Measurements from ENCODE around the gene GOLGA8B. TPM values are rescaled to one million over a fixed set of nuclear protein-coding genes. Genes with fewer than 3 reads are reported as not detected.

The GOLGA8B gene
- total RNA-seq, 4 donors from 2014 or later, result 3.4 to 105 (median 33.7) TPM

- Histone ChIP-seq H3K9me3 (no peaks in the 10 kb centered on the region), H3K4me3 (no peak overlapping the region), H3K27me3 (peaks cover 0 to 26% (median 0%) of the 10 kb centered on the region in 4 donors), H3K27ac (no peak overlapping the region), H3K36me3 (no peaks in the 10 kb centered on the region), H3K4me1 (no peaks in the 10 kb centered on the region)
- DNase-seq, result no peak
- TF ChIP-seq CTCF (IDR thresholded peaks at IDR 0.05), result no peak
- intact Hi-C loops (cut with DNase I), result no loop called here
- WGBS, 2 donors, result 20 to 35% methylated on average over 2 of the region's 2 CpGs
These were observed 37.4 kb upstream of the GOLGA8B start for GRCh38 chr15:34620814-34621213.

GRCh38 chr15:34620142-34620541 lies 36.7 kb upstream of the GOLGA8B start:
- DNase-seq, result no peak
- no peaks in the 10 kb centered on the region for H3K36me3 ChIP-seq
- H3K27me3 ChIP-seq, result peaks cover 0 to 26% (median 0%) of the 10 kb centered on the region in 4 donors
- no peak overlapping the region for H3K27ac ChIP-seq
- H3K9me3 ChIP-seq, result no peaks in the 10 kb centered on the region
- no peaks in the 10 kb centered on the region for H3K4me1 ChIP-seq
- H3K4me3 ChIP-seq, result no peak overlapping the region
- no peak for TF ChIP-seq CTCF (IDR thresholded peaks at IDR 0.05)
- no peak for TF ChIP-seq POLR2A (IDR thresholded peaks at IDR 0.05)
- intact Hi-C loops (cut with DNase I), result no loop called here
- 0% methylated on average over 1 of the region's 1 CpG for WGBS, 2 donors

- 90 to 94% methylated on average over 6 of the region's 7 CpGs for WGBS, 2 donors
- H3K27ac ChIP-seq, result no peak overlapping the region
- H3K9me3 ChIP-seq, result no peaks in the 10 kb centered on the region
- no peak overlapping the region for H3K4me3 ChIP-seq
- no peak for DNase-seq
- H3K4me1 ChIP-seq, result no peaks in the 10 kb centered on the region
- no peaks in the 10 kb centered on the region for H3K36me3 ChIP-seq
- intact Hi-C loops (cut with DNase I), result no loop called here
- TF ChIP-seq POLR2A (IDR thresholded peaks at IDR 0.05), result no peak
- TF ChIP-seq CTCF (IDR thresholded peaks at IDR 0.05), result no peak
- H3K27me3 ChIP-seq, result peaks cover 0 to 26% (median 0%) of the 10 kb centered on the region in 4 donors
These were observed 35.7 kb upstream of the GOLGA8B start for GRCh38 chr15:34619151-34619550.

GRCh38 chr15:34618073-34618472 lies 34.6 kb upstream of the GOLGA8B start:
- no peak overlapping the region for H3K27ac ChIP-seq
- no peaks in the 10 kb centered on the region for H3K4me1 ChIP-seq
- no peaks in the 10 kb centered on the region for H3K36me3 ChIP-seq
- intact Hi-C loops (cut with DNase I), result no loop called here
- 73 to 82% methylated on average over 2 of the region's 2 CpGs for WGBS, 2 donors
- peaks cover 0 to 30% (median 0%) of the 10 kb centered on the region in 4 donors for H3K27me3 ChIP-seq
- TF ChIP-seq CTCF (IDR thresholded peaks at IDR 0.05) (no peak), POLR2A (IDR thresholded peaks at IDR 0.05) (no peak)
- no peak overlapping the region for H3K4me3 ChIP-seq
- DNase-seq, result no peak
- H3K9me3 ChIP-seq, result no peaks in the 10 kb centered on the region

GRCh38 chr15:34616613-34617012 lies 33.2 kb upstream of the GOLGA8B start:
- no peak overlapping the region for H3K27ac ChIP-seq
- H3K27me3 ChIP-seq, result peaks cover 0 to 30% (median 0%) of the 10 kb centered on the region in 4 donors
- H3K36me3 ChIP-seq, result no peaks in the 10 kb centered on the region
- no peak for DNase-seq
- intact Hi-C loops (cut with DNase I), result no loop called here
- no peaks in the 10 kb centered on the region for H3K9me3 ChIP-seq
- H3K4me3 ChIP-seq, result no peak overlapping the region
- no peak for TF ChIP-seq POLR2A (IDR thresholded peaks at IDR 0.05)
- TF ChIP-seq CTCF (IDR thresholded peaks at IDR 0.05), result peak in 1 of 6 experiments; percentile 10
- 20 to 40% methylated on average over 5 of the region's 5 CpGs for WGBS, 2 donors
- no peaks in the 10 kb centered on the region for H3K4me1 ChIP-seq
